GM18498 (cell line): ENCODE measurements around the gene FAM117B.
"Not testable (repeated sequence)": the region's sequence is repeated elsewhere in the genome, so short reads cannot be mapped to it uniquely, and the experiment has no call there.

Experiments
- ATAC-seq: cut with Tn5 transposase; IDR thresholded peaks from one replicate; pipeline ENCODE4 v1.9.1; 2021; ENCODE audit warnings: mild to moderate bottlenecking, moderate library complexity; ENCODE audit not compliant: unreplicated experiment

Gene FAM117B

GRCh38 chr2:202756598-202756997, 121.8 kb downstream of the FAM117B start:
- ATAC-seq = no peak

- ATAC-seq = no peak
These were observed 122.6 kb downstream of the FAM117B start for GRCh38 chr2:202757339-202757738.

- ATAC-seq = no peak
These were observed 123.4 kb downstream of the FAM117B start for GRCh38 chr2:202758128-202758527.

GRCh38 chr2:202758604-202759003, 123.8 kb downstream of the FAM117B start:
- ATAC-seq = no peak

GRCh38 chr2:202760848-202761247, 126.1 kb downstream of the FAM117B start:
- no peak for ATAC-seq

GRCh38 chr2:202762556-202762955, 127.8 kb downstream of the FAM117B start:
- no peak for ATAC-seq

- no peak for ATAC-seq
These were observed 129.1 kb downstream of the FAM117B start for GRCh38 chr2:202763916-202764315.

GRCh38 chr2:202764991-202765390, 130.2 kb downstream of the FAM117B start:
- no peak for ATAC-seq

- ATAC-seq = no peak
These were observed 130.7 kb downstream of the FAM117B start for GRCh38 chr2:202765436-202765835.

GRCh38 chr2:202768273-202768672, 133.5 kb downstream of the FAM117B start:
- ATAC-seq = no peak

- ATAC-seq = no peak
These were observed 134.4 kb downstream of the FAM117B start for GRCh38 chr2:202769201-202769600.

- no peak for ATAC-seq
These were observed 136.6 kb downstream of the FAM117B start for GRCh38 chr2:202771336-202771735.

GRCh38 chr2:202771741-202772460, 137.1 kb downstream of the FAM117B start:
- ATAC-seq = no peak

- no peak for ATAC-seq
These were observed 138.7 kb downstream of the FAM117B start for GRCh38 chr2:202773301-202773973.

GRCh38 chr2:202774104-202774503, 139.3 kb downstream of the FAM117B start:
- ATAC-seq = no peak

GRCh38 chr2:202778217-202778616, 143.4 kb downstream of the FAM117B start:
- ATAC-seq = no peak

GRCh38 chr2:202780514-202781021, 145.8 kb downstream of the FAM117B start:
- ATAC-seq = peak; percentile 93

- ATAC-seq = no peak
These were observed 148.3 kb downstream of the FAM117B start for GRCh38 chr2:202782940-202783558.

- no peak for ATAC-seq
These were observed 152.1 kb downstream of the FAM117B start for GRCh38 chr2:202786842-202787241.

GRCh38 chr2:202790676-202791075, 155.9 kb downstream of the FAM117B start:
- ATAC-seq = no peak

- ATAC-seq = no peak
These were observed 163.2 kb downstream of the FAM117B start for GRCh38 chr2:202797944-202798343.

- not testable (repeated sequence) for ATAC-seq
These were observed 171.1 kb downstream of the FAM117B start for GRCh38 chr2:202805911-202806310.
